Measurements from ENCODE around the gene GAS6. TPM values are rescaled to one million over a fixed set of nuclear protein-coding genes. Genes with fewer than 3 reads are reported as not detected.
A peak's percentile ranks its signal among the peaks of the same experiment; 100 is the strongest.
"Not testable (repeated sequence)": the region's sequence is repeated elsewhere in the genome, so short reads cannot be mapped to it uniquely, and the experiment has no call there.

Gene GAS6
- total RNA-seq, result 100 to 1,000 TPM; 101 to 168 (median 113) TPM
- long read RNA-seq, donor 1, transcript GAS6-201 (15 exons, 2,490 nt), result major isoform, 280 of 412 reads
- long read RNA-seq, donor 1, transcript GAS6-203 (7 exons, 2,507 nt), result minor isoform, 6 of 412 reads
- long read RNA-seq, donor 1, transcript GAS6-204 (1 exons, 2,646 nt), result minor isoform, 5 of 412 reads
- long read RNA-seq, donor 1, partial matches to known transcripts, result 90 of 412 reads
- long read RNA-seq, donor 1, other reads (novel, unspliced or antisense), result 29 of 412 reads
- long read RNA-seq, donor 2, transcript GAS6-201 (15 exons, 2,490 nt), result major isoform, 111 of 137 reads
- long read RNA-seq, donor 2, partial matches to known transcripts, result 12 of 137 reads
- long read RNA-seq, donor 2, other reads (novel, unspliced or antisense), result 12 of 137 reads

DNA sequence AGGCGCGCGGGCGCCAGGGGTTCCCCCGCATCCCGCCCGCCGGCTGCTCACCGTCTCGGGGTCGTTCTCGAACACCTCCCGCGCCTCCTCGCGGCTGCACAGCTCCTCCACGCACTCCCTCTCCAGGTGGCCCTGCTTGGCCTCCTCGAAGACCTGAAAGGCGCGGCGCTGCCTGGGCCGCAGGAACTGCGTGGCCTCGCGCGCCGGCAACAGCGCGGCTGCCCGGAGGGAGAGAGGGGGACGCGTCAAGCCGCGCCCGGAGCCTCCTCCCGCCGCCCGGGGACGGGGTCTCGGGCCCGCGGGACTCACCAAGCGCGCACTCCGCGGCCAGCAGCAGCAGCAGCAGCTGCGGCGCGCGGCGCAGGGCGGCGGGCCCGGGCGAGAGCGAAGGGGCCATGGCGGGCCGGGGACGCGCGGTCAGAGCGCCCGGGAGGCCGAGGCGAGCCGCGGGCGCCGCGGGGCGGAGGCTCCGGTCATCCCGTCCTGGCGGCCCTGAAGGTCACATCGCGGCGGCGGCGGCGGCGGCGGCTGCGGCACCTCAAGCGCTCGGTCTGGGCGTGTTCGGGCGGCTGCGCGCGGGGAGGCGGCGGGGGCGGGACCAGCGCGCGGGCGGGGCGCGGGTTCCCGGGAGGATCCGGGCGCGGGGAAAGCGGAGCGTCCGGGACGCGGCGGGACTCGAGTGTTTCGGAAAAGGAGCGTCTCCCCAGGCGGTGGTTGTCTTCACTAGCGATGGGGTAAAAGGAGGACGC, at the start of gene GAS6:
Gene GAS6, minus strand, starts transcription at position 553 of the 749 bp plus-strand sequence. Its CDS starts 156 bp downstream, at position 397.
- ATAC-seq (peak; percentile 35), DNase-seq (peak; percentile 77 to 86 (median 79))
- intact Hi-C loops (cut with DNase I, micrococcal nuclease), result no loop called here
- H3K9me3 ChIP-seq, result no peaks in the 10 kb centered on the region
- H3K4me1 ChIP-seq (ENCODE audit: low read depth), result peaks cover 38% of the 10 kb centered on the region
- peak within 1 kb of the TSS; percentile 54 for H3K4me3 ChIP-seq
- H3K36me3 ChIP-seq (ENCODE audit: low read depth), result no peaks in the 10 kb centered on the region
- TF ChIP-seq, protein P1, sequence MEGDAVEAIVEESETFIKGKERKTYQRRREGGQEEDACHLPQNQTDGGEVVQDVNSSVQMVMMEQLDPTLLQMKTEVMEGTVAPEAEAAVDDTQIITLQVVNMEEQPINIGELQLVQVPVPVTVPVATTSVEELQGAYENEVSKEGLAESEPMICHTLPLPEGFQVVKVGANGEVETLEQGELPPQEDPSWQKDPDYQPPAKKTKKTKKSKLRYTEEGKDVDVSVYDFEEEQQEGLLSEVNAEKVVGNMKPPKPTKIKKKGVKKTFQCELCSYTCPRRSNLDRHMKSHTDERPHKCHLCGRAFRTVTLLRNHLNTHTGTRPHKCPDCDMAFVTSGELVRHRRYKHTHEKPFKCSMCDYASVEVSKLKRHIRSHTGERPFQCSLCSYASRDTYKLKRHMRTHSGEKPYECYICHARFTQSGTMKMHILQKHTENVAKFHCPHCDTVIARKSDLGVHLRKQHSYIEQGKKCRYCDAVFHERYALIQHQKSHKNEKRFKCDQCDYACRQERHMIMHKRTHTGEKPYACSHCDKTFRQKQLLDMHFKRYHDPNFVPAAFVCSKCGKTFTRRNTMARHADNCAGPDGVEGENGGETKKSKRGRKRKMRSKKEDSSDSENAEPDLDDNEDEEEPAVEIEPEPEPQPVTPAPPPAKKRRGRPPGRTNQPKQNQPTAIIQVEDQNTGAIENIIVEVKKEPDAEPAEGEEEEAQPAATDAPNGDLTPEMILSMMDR (IDR thresholded peaks at IDR 0.05), result no peak

DNA sequence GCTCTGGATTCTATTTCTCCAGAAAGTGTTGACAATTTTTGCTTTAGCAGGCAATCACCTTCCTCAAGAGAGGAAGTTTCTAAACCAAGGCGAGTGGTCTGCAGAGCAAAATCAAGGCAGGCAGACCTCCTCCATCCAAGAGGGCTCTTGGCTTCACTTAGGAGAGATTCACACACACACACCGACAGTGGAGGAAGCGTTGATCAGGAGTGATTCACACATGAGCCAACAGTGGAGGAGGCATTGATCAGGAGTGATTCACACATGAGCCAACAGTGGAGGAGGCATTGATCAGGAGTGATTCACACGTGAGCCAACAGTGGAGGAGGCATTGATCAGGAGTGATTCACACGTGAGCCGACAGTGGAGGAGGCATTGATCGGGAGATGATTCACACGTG, 49.5 kb upstream of the GAS6 start:
- intact Hi-C loops (cut with DNase I, micrococcal nuclease); H3K4me1 ChIP-seq (ENCODE audit: low read depth); DNase-seq; ATAC-seq; H3K4me3 ChIP-seq; H3K9me3 ChIP-seq; H3K36me3 ChIP-seq (ENCODE audit: low read depth): not testable (repeated sequence)

DNA sequence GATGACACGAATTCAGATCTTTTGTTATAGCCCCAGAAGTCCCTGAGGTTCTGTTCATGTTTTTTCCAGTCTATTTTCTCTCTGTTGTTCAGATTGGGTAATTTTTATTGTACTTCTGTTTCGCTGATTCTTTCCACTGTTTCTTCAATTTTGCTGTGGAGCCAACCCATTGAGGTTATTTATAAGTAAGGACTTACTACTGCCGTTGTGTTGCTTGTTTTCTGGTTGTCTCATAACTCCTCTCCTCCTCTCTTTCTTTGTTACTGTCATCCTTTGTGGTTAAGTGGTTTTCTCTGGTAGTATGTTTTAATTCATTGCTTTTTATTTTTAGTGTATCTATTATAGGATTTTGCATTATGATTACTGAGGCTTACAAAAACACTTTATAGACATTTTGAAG, 48.7 kb upstream of the GAS6 start:
- TF ChIP-seq, protein P1 (IDR thresholded peaks at IDR 0.05), result no peak
- Histone ChIP-seq H3K4me1 (ENCODE audit: low read depth) (peaks cover 6% of the 10 kb centered on the region), H3K36me3 (ENCODE audit: low read depth) (no peaks in the 10 kb centered on the region), H3K9me3 (no peaks in the 10 kb centered on the region), H3K4me3 (no peak overlapping the region)
- intact Hi-C loops (cut with DNase I, micrococcal nuclease), result no loop called here
- ATAC-seq (no peak), DNase-seq (no peak)

DNA sequence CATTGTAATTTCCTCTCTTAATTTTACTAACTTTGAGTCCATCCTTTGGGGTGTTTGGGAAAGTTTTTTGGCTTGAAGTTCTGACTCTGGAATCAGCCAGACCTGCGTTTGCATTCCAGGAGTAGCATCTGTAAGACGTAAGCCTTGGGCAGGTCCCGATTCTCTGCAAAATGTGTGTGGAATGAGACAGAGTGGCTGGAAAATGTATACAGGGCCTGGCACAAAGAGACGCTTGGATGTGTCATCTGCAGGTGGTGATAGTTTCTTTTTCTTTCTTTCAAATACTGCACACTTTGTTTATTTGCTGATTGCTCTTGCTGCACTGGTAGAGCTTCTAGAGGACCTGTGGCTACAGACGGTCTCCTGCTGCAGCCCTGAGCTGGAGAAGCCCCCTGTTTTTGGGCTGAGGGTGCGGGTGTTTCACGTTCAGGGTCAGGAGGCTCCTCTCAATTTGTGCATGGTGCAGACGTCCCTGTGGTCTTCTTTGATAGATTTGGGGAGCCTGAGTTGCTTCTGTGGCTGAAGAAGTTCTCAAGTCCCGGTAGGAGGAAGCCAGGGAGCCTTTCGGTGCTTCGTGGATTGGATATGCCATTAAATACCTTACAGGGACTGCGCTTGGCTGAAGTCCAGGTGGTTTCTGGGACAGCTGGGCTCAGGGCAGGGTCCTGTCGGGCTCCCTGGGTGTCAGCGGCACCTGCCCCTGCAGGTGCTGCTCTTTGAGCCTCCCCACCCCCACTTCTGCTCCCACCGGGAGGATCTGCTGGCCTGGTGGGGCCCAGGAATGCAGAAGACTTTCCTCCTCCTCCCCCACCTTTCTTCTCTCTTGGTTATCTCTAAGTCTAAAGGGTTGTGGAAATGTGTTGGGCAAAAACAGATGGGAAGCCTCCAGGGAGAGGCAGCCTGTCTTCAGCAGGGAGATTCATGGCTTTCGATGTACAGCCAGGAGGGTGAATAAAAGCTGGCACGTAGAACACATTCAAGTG, 44.0 kb upstream of the GAS6 start:
- intact Hi-C loops (cut with DNase I, micrococcal nuclease), result no loop called here
- no peaks in the 10 kb centered on the region for H3K9me3 ChIP-seq
- ATAC-seq (peak; percentile 63), DNase-seq (peak in 1 of 3 donors; percentile 16)
- H3K4me1 ChIP-seq (ENCODE audit: low read depth), result peaks cover 6% of the 10 kb centered on the region
- no peaks in the 10 kb centered on the region for H3K36me3 ChIP-seq (ENCODE audit: low read depth)
- H3K4me3 ChIP-seq, result no peak overlapping the region
- TF ChIP-seq, protein P1 (IDR thresholded peaks at IDR 0.05), result no peak

DNA sequence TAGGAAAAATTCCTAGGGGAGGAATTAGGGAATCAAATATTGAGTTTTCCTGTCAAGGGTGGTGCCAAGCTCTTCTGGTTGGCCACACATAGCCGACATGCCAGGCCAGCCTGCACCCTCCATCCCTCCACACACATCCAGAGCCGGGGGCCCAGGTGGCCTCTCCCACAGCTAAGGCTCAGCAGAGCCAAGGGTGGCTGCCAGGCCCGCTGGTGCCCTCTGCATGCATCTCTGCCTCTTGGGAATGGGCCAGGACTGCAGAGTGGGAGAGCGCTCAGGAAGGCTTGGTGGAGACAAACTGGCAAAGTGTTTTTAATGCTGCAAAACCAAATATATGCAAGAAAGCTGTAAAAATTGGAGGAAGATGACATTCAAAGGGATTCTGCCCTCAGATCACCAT, 42.7 kb upstream of the GAS6 start:
- H3K4me3 ChIP-seq, result no peak overlapping the region
- TF ChIP-seq, protein P1 (IDR thresholded peaks at IDR 0.05), result no peak
- H3K9me3 ChIP-seq, result no peaks in the 10 kb centered on the region
- no peak for ATAC-seq
- no peak for DNase-seq
- no peaks in the 10 kb centered on the region for H3K36me3 ChIP-seq (ENCODE audit: low read depth)
- peaks cover 6% of the 10 kb centered on the region for H3K4me1 ChIP-seq (ENCODE audit: low read depth)
- intact Hi-C loops (cut with DNase I, micrococcal nuclease), result no loop called here
